Lung (tissue), 12 donors: ENCODE results near the gene VPS45. TPM values are rescaled to one million over a fixed set of nuclear protein-coding genes. Genes with fewer than 3 reads are reported as not detected.
"Not testable (repeated sequence)": the region's sequence is repeated elsewhere in the genome, so short reads cannot be mapped to it uniquely, and the experiment has no call there.

Source experiments
- ATAC-seq: fragments of 200-7000 bp; cut with Tn5 transposase; one replicate; pipeline ENCODE4 v1.9.1; 2020; ENCODE audit warnings: moderate number of reproducible peaks; ENCODE audit not compliant: insufficient read depth, low FRiP score
- DNase-seq, 3 donors: peaks; one replicate each; pipeline ENCODE4 v3.0.0-alpha.2; 2013 to 2017
- H3K27ac ChIP-seq, 2 donors: one replicate each; pipeline ENCODE4 v1.5.1; 2013; ENCODE audit warnings: mild to moderate bottlenecking in 2 of 2, moderate library complexity in 2 of 2, control low read depth in 1 of 2, inconsistent platforms in 1 of 2, low read depth in 1 of 2, low read length in 1 of 2
- H3K27me3 ChIP-seq, 3 donors: one replicate each; pipeline ENCODE4 v1.5.1; 2013; ENCODE audit warnings: low read length in 2 of 3; ENCODE audit not compliant: control insufficient read depth in 3 of 3, insufficient read depth in 3 of 3
- H3K36me3 ChIP-seq, 4 donors: one replicate each; pipeline ENCODE4 v1.5.1; 2013; ENCODE audit warnings: low read length in 4 of 4, mild to moderate bottlenecking in 1 of 4, moderate library complexity in 1 of 4; ENCODE audit not compliant: control insufficient read depth in 4 of 4, insufficient read depth in 4 of 4
- H3K4me1 ChIP-seq, 5 donors: one replicate each; pipeline ENCODE4 v1.5.1; 2013; ENCODE audit warnings: low read length in 5 of 5, mild to moderate bottlenecking in 2 of 5, moderate library complexity in 1 of 5; ENCODE audit not compliant: control insufficient read depth in 5 of 5, insufficient read depth in 5 of 5
- H3K4me3 ChIP-seq: one replicate; pipeline ENCODE4 v1.5.1; 2013; ENCODE audit warnings: mild to moderate bottlenecking, control low read depth, moderate library complexity
- H3K9ac ChIP-seq, 2 donors: one replicate each; pipeline ENCODE4 v1.5.1; 2013; ENCODE audit warnings: low read length in 2 of 2, control low read depth in 1 of 2; ENCODE audit not compliant: insufficient read depth in 1 of 2
- H3K9me3 ChIP-seq, 4 donors: one replicate each; pipeline ENCODE4 v1.5.1; 2013; ENCODE audit warnings: low read length in 3 of 4, mild to moderate bottlenecking in 1 of 4, moderate library complexity in 1 of 4; ENCODE audit not compliant: control insufficient read depth in 4 of 4, insufficient read depth in 3 of 4
- WGBS, 2 donors: extraction: QIAGEN DNeasy Blood & Tissue Kit; methylation state at CpG; one replicate each; pipeline ENCODE4 v1.1.7; 2013; 5-methylcytosine and 5-hydroxymethylcytosine counted together
- polyA plus RNA-seq, 2 donors: library from polyadenylated mRNA; stranded (reverse); fragments of 200-250 nt; gene quantifications; one replicate each; pipeline ENCODE4 v1.2.1, GENCODE V29; 2013
- total RNA-seq, 2 donors: library from RNA; depleted of rRNA in 1 of 2; stranded (reverse); fragments of >200 nt in 1 of 2; gene quantifications; one replicate each; pipeline ENCODE4 v1.2.1, GENCODE V29; 2014 to 2021
- TF ChIP-seq, protein P1 (sequence below): IDR thresholded peaks from 2 replicates; pipeline ENCODE4 v1.5.1; 2012; ENCODE audit warnings: mild to moderate bottlenecking; ENCODE audit errors: control extremely low read depth, extremely low read depth
- donor health status: control.
- donor health status: control.
- donor health status: Bipolar disorder and iron deficiency.
- donor health status: healthy.
- donor health status: DM: yes; HTN: yes; CAD: no.

The VPS45 gene
- total and polyA plus RNA-seq, 4 donors: 16.3 to 86.7 (median 26.1) TPM

DNA sequence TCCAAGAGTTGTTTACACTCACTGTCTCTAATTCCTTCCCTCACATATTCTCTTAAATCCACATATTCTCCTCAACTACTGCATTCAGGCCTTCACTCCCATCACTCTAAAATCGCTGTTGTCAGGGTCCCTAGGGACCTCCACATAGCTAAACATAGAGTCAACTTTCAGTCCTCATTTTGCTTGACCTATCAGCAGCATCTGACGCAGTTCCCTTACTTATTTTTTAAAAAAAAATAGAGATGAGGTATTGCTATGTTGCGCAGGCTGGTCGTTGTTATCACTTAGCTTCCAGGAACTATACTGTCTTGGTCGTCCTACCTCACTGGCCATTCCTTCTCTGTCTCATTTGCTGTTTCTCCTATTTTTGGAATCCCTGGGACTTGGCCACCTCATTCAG, 70.5 kb downstream of the VPS45 start:
- WGBS, 2 donors: 84 to 87% methylated on average over 5 of the region's 5 CpGs
- H3K27ac ChIP-seq: peak overlapping the region in 1 of 2 donors; percentile 29
- TF ChIP-seq, protein P1, sequence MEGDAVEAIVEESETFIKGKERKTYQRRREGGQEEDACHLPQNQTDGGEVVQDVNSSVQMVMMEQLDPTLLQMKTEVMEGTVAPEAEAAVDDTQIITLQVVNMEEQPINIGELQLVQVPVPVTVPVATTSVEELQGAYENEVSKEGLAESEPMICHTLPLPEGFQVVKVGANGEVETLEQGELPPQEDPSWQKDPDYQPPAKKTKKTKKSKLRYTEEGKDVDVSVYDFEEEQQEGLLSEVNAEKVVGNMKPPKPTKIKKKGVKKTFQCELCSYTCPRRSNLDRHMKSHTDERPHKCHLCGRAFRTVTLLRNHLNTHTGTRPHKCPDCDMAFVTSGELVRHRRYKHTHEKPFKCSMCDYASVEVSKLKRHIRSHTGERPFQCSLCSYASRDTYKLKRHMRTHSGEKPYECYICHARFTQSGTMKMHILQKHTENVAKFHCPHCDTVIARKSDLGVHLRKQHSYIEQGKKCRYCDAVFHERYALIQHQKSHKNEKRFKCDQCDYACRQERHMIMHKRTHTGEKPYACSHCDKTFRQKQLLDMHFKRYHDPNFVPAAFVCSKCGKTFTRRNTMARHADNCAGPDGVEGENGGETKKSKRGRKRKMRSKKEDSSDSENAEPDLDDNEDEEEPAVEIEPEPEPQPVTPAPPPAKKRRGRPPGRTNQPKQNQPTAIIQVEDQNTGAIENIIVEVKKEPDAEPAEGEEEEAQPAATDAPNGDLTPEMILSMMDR: no peak

DNA sequence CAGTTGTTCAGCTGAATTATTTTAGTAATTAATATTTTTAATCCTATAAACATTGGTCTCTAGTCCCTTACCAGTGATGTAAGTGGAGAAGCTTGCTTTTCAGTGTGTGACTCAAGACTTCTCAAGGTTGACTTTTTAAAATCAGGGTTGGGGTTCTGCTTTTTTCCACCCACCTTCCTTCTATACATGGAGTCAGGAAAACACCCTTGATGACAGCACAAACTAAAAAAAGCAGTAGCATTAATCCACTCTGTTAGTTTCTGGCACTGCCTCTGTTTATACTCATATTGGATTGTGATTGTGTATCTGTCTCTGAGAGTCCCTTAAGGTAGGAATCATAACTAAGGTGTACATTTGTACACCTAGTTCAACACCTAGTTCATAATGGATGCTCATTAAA, 73.9 kb downstream of the VPS45 start:
- H3K27ac ChIP-seq: no peak overlapping the region
- TF ChIP-seq, protein P1: no peak
- peaks cover 0 to 10% (median 0%) of the 10 kb centered on the region in 5 donors for H3K4me1 ChIP-seq
- ATAC-seq: no peak
- DNase-seq: no peak
- H3K4me3 ChIP-seq: no peak overlapping the region
- no peaks in the 10 kb centered on the region for H3K9me3 ChIP-seq
- no peak overlapping the region for H3K9ac ChIP-seq
- peaks cover 0 to 11% (median 0%) of the 10 kb centered on the region in 4 donors for H3K36me3 ChIP-seq
- no peaks in the 10 kb centered on the region for H3K27me3 ChIP-seq

More for the DNA sequence above, 70.5 kb downstream of the VPS45 start:
- H3K27me3 ChIP-seq: no peaks in the 10 kb centered on the region
- ATAC-seq (no peak), DNase-seq (peak in 1 of 3 donors; percentile 51)
- H3K36me3 ChIP-seq: peaks cover 0 to 6% (median 0%) of the 10 kb centered on the region in 4 donors
- no peak overlapping the region for H3K4me3 ChIP-seq
- no peak overlapping the region for H3K9ac ChIP-seq
- peaks cover 0 to 4% (median 0%) of the 10 kb centered on the region in 5 donors for H3K4me1 ChIP-seq
- no peaks in the 10 kb centered on the region for H3K9me3 ChIP-seq

DNA sequence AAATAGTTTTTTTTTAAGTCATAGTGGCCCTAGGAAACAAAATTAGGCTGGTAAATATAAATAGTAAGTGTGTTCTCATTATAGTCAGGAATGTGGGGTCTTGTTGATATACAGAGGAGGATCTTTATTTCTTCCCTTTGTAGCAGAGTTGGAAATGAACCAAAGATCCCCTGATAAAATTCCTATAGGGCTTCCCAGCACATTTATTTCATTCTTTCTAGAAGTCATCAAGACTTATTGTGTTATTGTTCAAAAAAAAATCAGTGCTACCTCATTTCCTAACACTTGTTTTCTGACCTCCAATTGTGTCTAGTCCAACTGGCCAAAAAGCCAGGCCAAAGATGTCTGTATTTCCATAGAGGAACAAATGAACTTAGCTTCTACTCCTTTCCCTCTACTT, 74.5 kb downstream of the VPS45 start:
- Histone ChIP-seq H3K9ac (no peak overlapping the region), H3K36me3 (peaks cover 0 to 11% (median 0%) of the 10 kb centered on the region in 4 donors), H3K4me1 (peaks cover 0 to 10% (median 0%) of the 10 kb centered on the region in 5 donors), H3K4me3 (no peak overlapping the region), H3K27ac (no peak overlapping the region), H3K27me3 (no peaks in the 10 kb centered on the region), H3K9me3 (no peaks in the 10 kb centered on the region)
- ATAC-seq (no peak), DNase-seq (no peak)
- TF ChIP-seq, protein P1: no peak

- no peak overlapping the region for H3K27ac ChIP-seq
- 27 to 41% methylated on average over 5 of the region's 5 CpGs for WGBS, 2 donors
- no peaks in the 10 kb centered on the region for H3K27me3 ChIP-seq
- TF ChIP-seq, protein P1: no peak
- ATAC-seq (no peak), DNase-seq (no peak)
- H3K4me1 ChIP-seq: peaks cover 0 to 12% (median 3%) of the 10 kb centered on the region in 5 donors
- no peak overlapping the region for H3K4me3 ChIP-seq
- H3K36me3 ChIP-seq: peaks cover 0 to 5% (median 0%) of the 10 kb centered on the region in 4 donors
- no peaks in the 10 kb centered on the region for H3K9me3 ChIP-seq
- no peak overlapping the region for H3K9ac ChIP-seq
These were observed 77.0 kb downstream of the VPS45 start for GRCh38 chr1:150144606-150145005.

- ATAC-seq, H3K27ac ChIP-seq, DNase-seq, H3K9ac ChIP-seq, H3K27me3 ChIP-seq, H3K4me3 ChIP-seq, H3K9me3 ChIP-seq, H3K36me3 ChIP-seq: not testable (repeated sequence)
- WGBS, 2 donors: 89 to 91% methylated on average over 5 of the region's 5 CpGs
- peaks cover 2 to 14% (median 3%) of the 10 kb centered on the region in 5 donors for H3K4me1 ChIP-seq
These were observed 78.4 kb downstream of the VPS45 start for GRCh38 chr1:150146016-150146415.
